HepG2 (cell line): ENCODE data around the gene SRCAP. TPM values are rescaled to one million over a fixed set of nuclear protein-coding genes. Genes with fewer than 3 reads are reported as not detected.

Source experiments
- ARHGAP35 ChIP-seq: sonication (generic); formaldehyde crosslinking; IDR thresholded peaks from 2 replicates; pipeline ENCODE4 v1.9.0; 2022; ENCODE audit warnings: mild to moderate bottlenecking, inconsistent platforms, moderate library complexity, missing genetic modification reagents, borderline replicate concordance
- FOXP1 ChIP-seq, 2 experiments: fragments of 450-650 bp in 1 of 2; IDR thresholded peaks; 2 replicates each; pipeline ENCODE4 v1.6.1; 2017 to 2018; ENCODE audit warnings: antibody characterized with exemption in 1 of 2
- HNRNPK ChIP-seq: fragments of 200-400 bp; formaldehyde crosslinking; IDR thresholded peaks from 2 replicates; pipeline ENCODE4 v1.6.1; 2018; ENCODE audit warnings: low read length, low read depth, moderate library complexity, mild to moderate bottlenecking; ENCODE audit not compliant: poor library complexity, severe bottlenecking
- HOXA5 ChIP-seq: sonication (generic); formaldehyde crosslinking; IDR thresholded peaks from 2 replicates; pipeline ENCODE4 v1.4.0; 2020; ENCODE audit warnings: missing genetic modification reagents
- KDM2A ChIP-seq: sonication (generic); formaldehyde crosslinking; IDR thresholded peaks from 2 replicates; pipeline ENCODE4 v1.4.0; 2020; ENCODE audit warnings: low read depth, missing genetic modification reagents, borderline replicate concordance
- NFE2L2 ChIP-seq: fragments of 150-350 bp; IDR thresholded peaks from 2 replicates; pipeline ENCODE4 v1.6.1; 2014; ENCODE audit warnings: low read length
- RBM39 ChIP-seq: fragments of 200-400 bp; formaldehyde crosslinking; IDR thresholded peaks from one replicate; pipeline ENCODE4 v1.6.1; 2018; ENCODE audit warnings: antibody characterized with exemption, mild to moderate bottlenecking, low read depth, low read length; ENCODE audit not compliant: poor library complexity, severe bottlenecking
- SALL2 ChIP-seq: sonication (generic); formaldehyde crosslinking; IDR thresholded peaks from 2 replicates; pipeline ENCODE4 v1.8.1; 2023; ENCODE audit warnings: mild to moderate bottlenecking, missing genetic modification reagents, inconsistent platforms
- SMAD1 ChIP-seq: sonication (generic); formaldehyde crosslinking; IDR thresholded peaks from 2 replicates; pipeline ENCODE4 v1.4.0; 2020; ENCODE audit warnings: missing genetic modification reagents, low read depth, mild to moderate bottlenecking, borderline replicate concordance
- SNAI1 ChIP-seq: sonication (generic); formaldehyde crosslinking; IDR thresholded peaks from 2 replicates; pipeline ENCODE4 v1.5.0; 2020; ENCODE audit warnings: mild to moderate bottlenecking, missing genetic modification reagents, borderline replicate concordance
- TBX2 ChIP-seq: sonication (generic); formaldehyde crosslinking; IDR thresholded peaks from 2 replicates; pipeline ENCODE4 v1.5.0; 2020; ENCODE audit warnings: missing genetic modification reagents, mild to moderate bottlenecking, borderline replicate concordance
- U2AF1 ChIP-seq: fragments of 200-400 bp; formaldehyde crosslinking; optimal IDR thresholded peaks from 2 replicates; pipeline ENCODE3; 2017; ENCODE audit warnings: mild to moderate bottlenecking, low read depth, low read length
- ZNF17 ChIP-seq: sonication (generic); formaldehyde crosslinking; IDR thresholded peaks from 2 replicates; pipeline ENCODE4 v1.5.0; 2020; ENCODE audit warnings: mild to moderate bottlenecking, missing genetic modification reagents
- ZNF180 ChIP-seq: sonication (generic); formaldehyde crosslinking; IDR thresholded peaks from 2 replicates; pipeline ENCODE4 v1.4.0; 2020; ENCODE audit warnings: low read depth, missing genetic modification reagents, borderline replicate concordance
- ZNF317 ChIP-seq: sonication (generic); formaldehyde crosslinking; IDR thresholded peaks from 2 replicates; pipeline ENCODE4 v1.5.0; 2020; ENCODE audit warnings: mild to moderate bottlenecking, missing genetic modification reagents
- ZNF556 ChIP-seq: sonication (generic); formaldehyde crosslinking; IDR thresholded peaks from 2 replicates; pipeline ENCODE4 v1.4.0; 2020; ENCODE audit warnings: mild to moderate bottlenecking, missing genetic modification reagents, borderline replicate concordance
- ZNF672 ChIP-seq: sonication (generic); formaldehyde crosslinking; IDR thresholded peaks from 2 replicates; pipeline ENCODE4 v1.8.1; 2022; ENCODE audit warnings: missing genetic modification reagents
- polyA plus RNA-seq, 8 experiments: library from polyadenylated mRNA; depleted of rRNA in 3 of 8; stranded (reverse) in 7 of 8; unstranded in 1 of 8; fragments of >200 nt; fragmentation: Illumina TruSeq in 4 of 8; extraction: Trizol in 4 of 8; gene quantifications; 2 replicates each; pipeline versions ENCODE4 v1.2.1 to v1.2.3, GENCODE V29; 2011 to 2016; ENCODE audit warnings: low read depth in 4 of 8, missing spikeins in 1 of 8, mixed read lengths in 1 of 8; ENCODE audit not compliant: insufficient read depth in 1 of 8
- total RNA-seq, 5 experiments: library from RNA; depleted of rRNA; stranded (reverse); fragments of >200 nt; fragmentation: Illumina TruSeq; extraction: Trizol; gene quantifications; 2 replicates each; pipeline ENCODE4 v1.2.3, GENCODE V29; 2016; ENCODE audit warnings: low read depth in 1 of 5
- TF ChIP-seq, protein P1 (sequence below): sonication (generic); formaldehyde crosslinking; IDR thresholded peaks from 2 replicates; pipeline ENCODE4 v1.8.1; 2023; ENCODE audit warnings: mild to moderate bottlenecking, moderate library complexity, missing genetic modification reagents
- TF ChIP-seq, protein P2 (sequence below): sonication (generic); formaldehyde crosslinking; IDR thresholded peaks from 2 replicates; pipeline ENCODE4 v1.5.0; 2020; ENCODE audit warnings: missing genetic modification reagents
- TF ChIP-seq, protein P3 (sequence below): sonication (generic); IDR thresholded peaks from 2 replicates; pipeline ENCODE4 v1.6.1; 2016; ENCODE audit warnings: low read depth, borderline replicate concordance
- TF ChIP-seq, protein P4 (sequence below): sonication (generic); formaldehyde crosslinking; IDR thresholded peaks from 2 replicates; pipeline ENCODE4 v1.4.0; 2020; ENCODE audit warnings: missing genetic modification reagents

The SRCAP gene
- total and polyA plus RNA-seq, 2 of the 13 experiments (the other 11 are each of a cell fraction or from before 2014, with no cell fraction given), result 4.9 to 9.0 TPM

DNA sequence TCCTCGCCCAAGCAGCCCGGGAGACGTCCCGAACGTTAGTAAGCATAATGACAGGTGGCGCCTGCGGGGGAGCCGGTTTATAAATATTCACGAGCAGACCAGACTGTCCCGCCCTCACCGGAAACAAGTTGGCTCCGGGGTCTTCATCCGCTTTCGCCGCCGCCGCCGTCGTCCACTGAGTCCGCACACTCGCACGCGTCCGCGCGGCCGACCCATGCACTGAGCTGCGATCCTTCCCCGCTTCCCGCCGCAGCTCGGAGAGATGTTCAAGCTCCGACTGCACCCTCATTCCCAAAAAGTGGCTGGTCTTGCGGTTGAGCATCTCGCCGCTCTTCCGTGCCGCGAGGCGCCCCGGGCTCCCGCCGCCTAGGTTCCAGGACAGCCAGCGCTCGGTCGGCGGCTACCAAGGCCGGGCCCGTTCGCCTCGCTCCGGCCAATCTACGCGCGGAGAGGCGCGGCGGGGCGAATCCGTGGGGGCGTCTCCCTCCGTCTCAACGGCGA, 62.5 kb downstream of the SRCAP start (continued):
- TF ChIP-seq, protein P1, sequence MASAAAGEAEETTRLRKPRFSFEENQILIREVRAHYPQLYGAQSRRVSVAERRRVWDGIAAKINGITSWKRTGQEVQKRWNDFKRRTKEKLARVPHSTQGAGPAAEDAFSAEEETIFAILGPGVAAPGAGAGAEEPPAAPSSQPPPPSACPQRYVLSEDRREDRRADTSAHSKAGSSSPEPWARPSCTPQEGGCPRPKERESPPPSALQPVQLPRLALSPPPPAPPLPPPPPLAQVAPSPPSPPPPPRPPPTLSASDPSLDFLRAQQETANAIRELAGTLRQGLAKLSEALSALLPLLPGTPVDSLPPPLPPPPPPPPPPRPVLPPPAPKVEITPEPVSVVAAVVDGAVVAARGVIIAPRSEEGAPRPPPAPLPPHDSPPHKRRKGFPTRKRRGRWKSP (CRISPR knock-in tag), result no peak
- TF ChIP-seq SMAD1 (CRISPR knock-in tag) (no peak), ARHGAP35 (CRISPR knock-in tag) (peak; percentile 72; the same call in 1 of the 2 replicates), ZNF556 (CRISPR knock-in tag) (no peak; the same call in 1 of the 2 replicates), SNAI1 (CRISPR knock-in tag) (no peak; the same call in 1 of the 2 replicates), HOXA5 (CRISPR knock-in tag) (0 out of 2 replicates have a peak, but pooled peaks have one; percentile 5), ZNF17 (CRISPR knock-in tag) (peak; percentile 84; the same call in 1 of the 2 replicates), ZNF317 (CRISPR knock-in tag) (no peak; the same call in 1 of the 2 replicates), ZNF672 (peak; percentile 51; the same call in 1 of the 2 replicates), HNRNPK (no peak), RBM39 (peak; percentile 2), ZNF180 (CRISPR knock-in tag) (no peak), TBX2 (CRISPR knock-in tag) (no peak), SALL2 (no peak), NFE2L2 (no peak), KDM2A (peak; percentile 47), U2AF1 (peak; percentile 7), FOXP1 (IDR thresholded peaks at IDR 0.05) (no peak), FOXP1 (CRISPR knock-in tag; IDR thresholded peaks at IDR 0.05) (no peak)
- TF ChIP-seq, protein P2, sequence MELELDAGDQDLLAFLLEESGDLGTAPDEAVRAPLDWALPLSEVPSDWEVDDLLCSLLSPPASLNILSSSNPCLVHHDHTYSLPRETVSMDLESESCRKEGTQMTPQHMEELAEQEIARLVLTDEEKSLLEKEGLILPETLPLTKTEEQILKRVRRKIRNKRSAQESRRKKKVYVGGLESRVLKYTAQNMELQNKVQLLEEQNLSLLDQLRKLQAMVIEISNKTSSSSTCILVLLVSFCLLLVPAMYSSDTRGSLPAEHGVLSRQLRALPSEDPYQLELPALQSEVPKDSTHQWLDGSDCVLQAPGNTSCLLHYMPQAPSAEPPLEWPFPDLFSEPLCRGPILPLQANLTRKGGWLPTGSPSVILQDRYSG (CRISPR knock-in tag), result no peak
- TF ChIP-seq, protein P3, sequence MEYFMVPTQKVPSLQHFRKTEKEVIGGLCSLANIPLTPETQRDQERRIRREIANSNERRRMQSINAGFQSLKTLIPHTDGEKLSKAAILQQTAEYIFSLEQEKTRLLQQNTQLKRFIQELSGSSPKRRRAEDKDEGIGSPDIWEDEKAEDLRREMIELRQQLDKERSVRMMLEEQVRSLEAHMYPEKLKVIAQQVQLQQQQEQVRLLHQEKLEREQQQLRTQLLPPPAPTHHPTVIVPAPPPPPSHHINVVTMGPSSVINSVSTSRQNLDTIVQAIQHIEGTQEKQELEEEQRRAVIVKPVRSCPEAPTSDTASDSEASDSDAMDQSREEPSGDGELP, result no peak
- TF ChIP-seq, protein P4, sequence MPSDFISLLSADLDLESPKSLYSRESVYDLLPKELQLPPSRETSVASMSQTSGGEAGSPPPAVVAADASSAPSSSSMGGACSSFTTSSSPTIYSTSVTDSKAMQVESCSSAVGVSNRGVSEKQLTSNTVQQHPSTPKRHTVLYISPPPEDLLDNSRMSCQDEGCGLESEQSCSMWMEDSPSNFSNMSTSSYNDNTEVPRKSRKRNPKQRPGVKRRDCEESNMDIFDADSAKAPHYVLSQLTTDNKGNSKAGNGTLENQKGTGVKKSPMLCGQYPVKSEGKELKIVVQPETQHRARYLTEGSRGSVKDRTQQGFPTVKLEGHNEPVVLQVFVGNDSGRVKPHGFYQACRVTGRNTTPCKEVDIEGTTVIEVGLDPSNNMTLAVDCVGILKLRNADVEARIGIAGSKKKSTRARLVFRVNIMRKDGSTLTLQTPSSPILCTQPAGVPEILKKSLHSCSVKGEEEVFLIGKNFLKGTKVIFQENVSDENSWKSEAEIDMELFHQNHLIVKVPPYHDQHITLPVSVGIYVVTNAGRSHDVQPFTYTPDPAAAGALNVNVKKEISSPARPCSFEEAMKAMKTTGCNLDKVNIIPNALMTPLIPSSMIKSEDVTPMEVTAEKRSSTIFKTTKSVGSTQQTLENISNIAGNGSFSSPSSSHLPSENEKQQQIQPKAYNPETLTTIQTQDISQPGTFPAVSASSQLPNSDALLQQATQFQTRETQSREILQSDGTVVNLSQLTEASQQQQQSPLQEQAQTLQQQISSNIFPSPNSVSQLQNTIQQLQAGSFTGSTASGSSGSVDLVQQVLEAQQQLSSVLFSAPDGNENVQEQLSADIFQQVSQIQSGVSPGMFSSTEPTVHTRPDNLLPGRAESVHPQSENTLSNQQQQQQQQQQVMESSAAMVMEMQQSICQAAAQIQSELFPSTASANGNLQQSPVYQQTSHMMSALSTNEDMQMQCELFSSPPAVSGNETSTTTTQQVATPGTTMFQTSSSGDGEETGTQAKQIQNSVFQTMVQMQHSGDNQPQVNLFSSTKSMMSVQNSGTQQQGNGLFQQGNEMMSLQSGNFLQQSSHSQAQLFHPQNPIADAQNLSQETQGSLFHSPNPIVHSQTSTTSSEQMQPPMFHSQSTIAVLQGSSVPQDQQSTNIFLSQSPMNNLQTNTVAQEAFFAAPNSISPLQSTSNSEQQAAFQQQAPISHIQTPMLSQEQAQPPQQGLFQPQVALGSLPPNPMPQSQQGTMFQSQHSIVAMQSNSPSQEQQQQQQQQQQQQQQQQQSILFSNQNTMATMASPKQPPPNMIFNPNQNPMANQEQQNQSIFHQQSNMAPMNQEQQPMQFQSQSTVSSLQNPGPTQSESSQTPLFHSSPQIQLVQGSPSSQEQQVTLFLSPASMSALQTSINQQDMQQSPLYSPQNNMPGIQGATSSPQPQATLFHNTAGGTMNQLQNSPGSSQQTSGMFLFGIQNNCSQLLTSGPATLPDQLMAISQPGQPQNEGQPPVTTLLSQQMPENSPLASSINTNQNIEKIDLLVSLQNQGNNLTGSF, result 0 out of 2 replicates have a peak, but pooled peaks have one; percentile 33
